Endothelial cell (in vitro differentiated cells): ENCODE data around the gene DDX23. TPM values are rescaled to one million over a fixed set of nuclear protein-coding genes. Genes with fewer than 3 reads are reported as not detected.
A peak's percentile ranks its signal among the peaks of the same experiment; 100 is the strongest.

ENCODE experiments used
- DNase-seq: peaks from one replicate; pipeline ENCODE4 v3.0.0; 2021; ENCODE audit warnings: low spot score
- H3K27ac Mint-ChIP-seq: one replicate; pipeline ENCODE4 v1.8.0; 2021; ENCODE audit warnings: mixed read lengths, inconsistent platforms; ENCODE audit not compliant: unreplicated experiment
- H3K27me3 Mint-ChIP-seq: one replicate; pipeline ENCODE4 v1.8.0; 2021; ENCODE audit warnings: mild to moderate bottlenecking, moderate library complexity, mixed read lengths, inconsistent platforms; ENCODE audit not compliant: unreplicated experiment
- H3K36me3 Mint-ChIP-seq: one replicate; pipeline ENCODE4 v1.8.0; 2021; ENCODE audit warnings: mild to moderate bottlenecking, low read depth, mixed read lengths, inconsistent platforms; ENCODE audit not compliant: unreplicated experiment
- H3K4me1 Mint-ChIP-seq: one replicate; pipeline ENCODE4 v1.8.0; 2021; ENCODE audit warnings: mild to moderate bottlenecking, mixed read lengths, inconsistent platforms; ENCODE audit not compliant: unreplicated experiment
- H3K4me3 Mint-ChIP-seq: one replicate; pipeline ENCODE4 v1.8.0; 2021; ENCODE audit warnings: mild to moderate bottlenecking, mixed read lengths, inconsistent platforms; ENCODE audit not compliant: unreplicated experiment
- H3K9me3 Mint-ChIP-seq: one replicate; pipeline ENCODE4 v1.8.0; 2021; ENCODE audit warnings: mixed read lengths, inconsistent platforms; ENCODE audit not compliant: unreplicated experiment
- CTCF ChIP-seq: fragments of 200-600 bp; sonication (generic); IDR thresholded peaks from one replicate; pipeline ENCODE4 v1.5.0; 2021; ENCODE audit warnings: antibody characterized with exemption; ENCODE audit not compliant: unreplicated experiment
- total RNA-seq: library from RNA; stranded (reverse); fragmentation: NEBNext Ultra II Directional; extraction: Animal tissue kit (Norgen Biotek cat#: 25700); gene quantifications from one replicate; pipeline ENCODE4 v1.2.1, GENCODE V29; 2021; ENCODE audit not compliant: unreplicated experiment

Gene DDX23
- total RNA-seq, 1 donor from 2014 or later, result 96.2 TPM

- TF ChIP-seq CTCF, result no peak
- no peaks in the 10 kb centered on the region for H3K9me3 Mint-ChIP-seq
- H3K27me3 Mint-ChIP-seq, result peaks cover 3% of the 10 kb centered on the region
- H3K27ac Mint-ChIP-seq, result no peak overlapping the region
- no peak overlapping the region for H3K4me3 Mint-ChIP-seq
- H3K36me3 Mint-ChIP-seq, result no peaks in the 10 kb centered on the region
- peaks cover 3% of the 10 kb centered on the region for H3K4me1 Mint-ChIP-seq
- DNase-seq, result no peak
Measured at GRCh38 chr12:48873096-48873495, 21.1 kb upstream of the DDX23 start.

GRCh38 chr12:48869191-48869590, 17.2 kb upstream of the DDX23 start:
- TF ChIP-seq CTCF, result no peak
- peaks cover 12% of the 10 kb centered on the region for H3K4me1 Mint-ChIP-seq
- peaks cover 3% of the 10 kb centered on the region for H3K27me3 Mint-ChIP-seq
- no peak overlapping the region for H3K27ac Mint-ChIP-seq
- no peaks in the 10 kb centered on the region for H3K36me3 Mint-ChIP-seq
- H3K9me3 Mint-ChIP-seq, result no peaks in the 10 kb centered on the region
- no peak for DNase-seq
- H3K4me3 Mint-ChIP-seq, result peak overlapping the region; percentile 38

- H3K4me1 Mint-ChIP-seq, result peaks cover 13% of the 10 kb centered on the region
- H3K36me3 Mint-ChIP-seq, result no peaks in the 10 kb centered on the region
- H3K27ac Mint-ChIP-seq, result peak overlapping the region; percentile 22
- H3K27me3 Mint-ChIP-seq, result peaks cover 4% of the 10 kb centered on the region
- H3K4me3 Mint-ChIP-seq, result no peak overlapping the region
- TF ChIP-seq CTCF, result no peak
- no peaks in the 10 kb centered on the region for H3K9me3 Mint-ChIP-seq
- no peak for DNase-seq
Measured at GRCh38 chr12:48868451-48868850, 16.5 kb upstream of the DDX23 start.

GRCh38 chr12:48866052-48866711, 14.2 kb upstream of the DDX23 start:
- Mint-ChIP-seq H3K4me1 (peaks cover 20% of the 10 kb centered on the region), H3K36me3 (no peaks in the 10 kb centered on the region), H3K9me3 (no peaks in the 10 kb centered on the region), H3K27ac (peak overlapping the region; percentile 3), H3K27me3 (peaks cover 8% of the 10 kb centered on the region), H3K4me3 (peak overlapping the region; percentile 93)
- TF ChIP-seq CTCF, result no peak
- DNase-seq, result no peak

GRCh38 chr12:48865281-48866051, 13.5 kb upstream of the DDX23 start, which contains the start of gene RND1:
TSS of gene RND1 (minus strand) at chr12:48865870. CDS start at chr12:48865767, 103 bp downstream.
- peak within 1 kb of the TSS; percentile 93 for H3K4me3 Mint-ChIP-seq
- peak within 1 kb of the TSS; percentile 3 for H3K27ac Mint-ChIP-seq
- peaks cover 20% of the 10 kb centered on the region for H3K4me1 Mint-ChIP-seq
- peaks cover 10% of the 10 kb centered on the region for H3K27me3 Mint-ChIP-seq
- H3K36me3 Mint-ChIP-seq, result no peaks in the 10 kb centered on the region
- peak; percentile 78 for DNase-seq
- no peaks in the 10 kb centered on the region for H3K9me3 Mint-ChIP-seq
- no peak for TF ChIP-seq CTCF
